NB4 (cell line): Measurements from ENCODE around the gene CD24.

Source experiments
- DNase-seq: peaks from one replicate; pipeline ENCODE4 v3.0.0; 2010; ENCODE audit warnings: low read depth
- H3K4me3 ChIP-seq: one replicate; pipeline ENCODE4 v1.5.1; 2011; ENCODE audit warnings: mild to moderate bottlenecking, low read depth, low read length, moderate library complexity
- MYC ChIP-seq: IDR thresholded peaks from 2 replicates; pipeline ENCODE4 v1.6.1; 2011; ENCODE audit warnings: low read depth, low read length
- POLR2A ChIP-seq: IDR thresholded peaks from 2 replicates; pipeline ENCODE4 v1.6.1; 2011; ENCODE audit warnings: mild to moderate bottlenecking; ENCODE audit not compliant: insufficient read length; ENCODE audit errors: extremely low read depth
- TF ChIP-seq, protein P1 (sequence below): IDR thresholded peaks from 2 replicates; pipeline ENCODE4 v1.6.1; 2011; ENCODE audit warnings: low read depth, low read length
- TF ChIP-seq, protein P2 (sequence below): IDR thresholded peaks from one replicate; pipeline ENCODE4 v1.5.1; 2012; ENCODE audit warnings: low read depth, low read length

The CD24 gene

GRCh38 chr6:106967936-106968555 lies 6.5 kb downstream of the CD24 start:
- TF ChIP-seq MYC (no peak), POLR2A (no peak)
- TF ChIP-seq, protein P1, sequence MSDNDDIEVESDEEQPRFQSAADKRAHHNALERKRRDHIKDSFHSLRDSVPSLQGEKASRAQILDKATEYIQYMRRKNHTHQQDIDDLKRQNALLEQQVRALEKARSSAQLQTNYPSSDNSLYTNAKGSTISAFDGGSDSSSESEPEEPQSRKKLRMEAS = no peak
- TF ChIP-seq, protein P2, sequence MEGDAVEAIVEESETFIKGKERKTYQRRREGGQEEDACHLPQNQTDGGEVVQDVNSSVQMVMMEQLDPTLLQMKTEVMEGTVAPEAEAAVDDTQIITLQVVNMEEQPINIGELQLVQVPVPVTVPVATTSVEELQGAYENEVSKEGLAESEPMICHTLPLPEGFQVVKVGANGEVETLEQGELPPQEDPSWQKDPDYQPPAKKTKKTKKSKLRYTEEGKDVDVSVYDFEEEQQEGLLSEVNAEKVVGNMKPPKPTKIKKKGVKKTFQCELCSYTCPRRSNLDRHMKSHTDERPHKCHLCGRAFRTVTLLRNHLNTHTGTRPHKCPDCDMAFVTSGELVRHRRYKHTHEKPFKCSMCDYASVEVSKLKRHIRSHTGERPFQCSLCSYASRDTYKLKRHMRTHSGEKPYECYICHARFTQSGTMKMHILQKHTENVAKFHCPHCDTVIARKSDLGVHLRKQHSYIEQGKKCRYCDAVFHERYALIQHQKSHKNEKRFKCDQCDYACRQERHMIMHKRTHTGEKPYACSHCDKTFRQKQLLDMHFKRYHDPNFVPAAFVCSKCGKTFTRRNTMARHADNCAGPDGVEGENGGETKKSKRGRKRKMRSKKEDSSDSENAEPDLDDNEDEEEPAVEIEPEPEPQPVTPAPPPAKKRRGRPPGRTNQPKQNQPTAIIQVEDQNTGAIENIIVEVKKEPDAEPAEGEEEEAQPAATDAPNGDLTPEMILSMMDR = no peak
- DNase-seq = no peak
- no peak overlapping the region for H3K4me3 ChIP-seq

- no peak for DNase-seq
- no peak overlapping the region for H3K4me3 ChIP-seq
- TF ChIP-seq, protein P1 = no peak
- TF ChIP-seq, protein P2 = no peak
- TF ChIP-seq POLR2A (no peak), MYC (no peak)
Measured at GRCh38 chr6:106966671-106967640, 7.6 kb downstream of the CD24 start.

DNA sequence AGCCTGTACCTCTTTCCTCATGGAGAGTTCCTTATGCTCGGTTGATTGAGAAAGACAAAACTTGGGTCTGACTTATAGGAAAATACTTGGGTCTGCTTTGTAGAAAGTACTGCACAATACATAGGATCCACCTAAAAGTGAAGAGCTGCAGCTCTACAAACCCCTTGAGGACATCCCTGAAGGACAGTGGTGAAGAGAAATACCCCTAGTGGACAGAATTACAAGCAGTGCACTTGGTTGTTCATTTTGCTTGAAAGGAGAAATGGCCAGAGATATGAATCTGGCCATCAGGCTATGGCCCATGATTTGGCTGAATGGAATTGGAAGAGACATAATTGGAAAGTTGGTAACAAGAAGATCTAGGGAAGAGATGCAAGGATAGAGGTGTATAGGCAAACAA lies 8.3 kb downstream of the CD24 start:
- H3K4me3 ChIP-seq = no peak overlapping the region
- TF ChIP-seq, protein P2 = no peak
- TF ChIP-seq POLR2A (no peak), MYC (no peak)
- TF ChIP-seq, protein P1 = no peak
- no peak for DNase-seq

GRCh38 chr6:106964954-106965353 lies 9.6 kb downstream of the CD24 start:
- H3K4me3 ChIP-seq = no peak overlapping the region
- TF ChIP-seq MYC = no peak
- TF ChIP-seq, protein P1 = no peak
- TF ChIP-seq, protein P2 = no peak
- no peak for TF ChIP-seq POLR2A
- no peak for DNase-seq

GRCh38 chr6:106964099-106964498 lies 10.4 kb downstream of the CD24 start:
- H3K4me3 ChIP-seq = no peak overlapping the region
- TF ChIP-seq MYC = no peak
- TF ChIP-seq POLR2A = no peak
- TF ChIP-seq, protein P2 = no peak
- TF ChIP-seq, protein P1 = no peak
- no peak for DNase-seq
